Trophoblast cell (in vitro differentiated cells and primary cell): ENCODE results near the gene BACH2.
"Not testable (repeated sequence)": the region's sequence is repeated elsewhere in the genome, so short reads cannot be mapped to it uniquely, and the experiment has no call there.

Experiments used
- DNase-seq, 2 donors: peaks; one replicate each; pipeline ENCODE4 v3.0.0-alpha.2; 2016
- H2AFZ ChIP-seq: 2 replicates; pipeline ENCODE4 v1.6.1; 2013; ENCODE audit warnings: low read length, moderate library complexity, mild to moderate bottlenecking; ENCODE audit not compliant: insufficient read depth, poor library complexity
- H2AK5ac ChIP-seq: 2 replicates; pipeline ENCODE4 v1.6.1; 2013; ENCODE audit warnings: mild to moderate bottlenecking, low read length
- H2BK120ac ChIP-seq: 2 replicates; pipeline ENCODE4 v1.6.1; 2013; ENCODE audit warnings: low read length, mild to moderate bottlenecking, moderate library complexity; ENCODE audit not compliant: insufficient read depth, poor library complexity
- H2BK12ac ChIP-seq: 2 replicates; pipeline ENCODE4 v1.6.1; 2013; ENCODE audit warnings: mild to moderate bottlenecking, low read length, moderate library complexity
- H2BK5ac ChIP-seq: 2 replicates; pipeline ENCODE4 v1.6.1; 2013; ENCODE audit warnings: low read length, low read depth, moderate library complexity, mild to moderate bottlenecking; ENCODE audit not compliant: poor library complexity
- H3K14ac ChIP-seq: 2 replicates; pipeline ENCODE4 v1.6.1; 2013; ENCODE audit warnings: mild to moderate bottlenecking, low read length
- H3K18ac ChIP-seq: 2 replicates; pipeline ENCODE4 v1.6.1; 2013; ENCODE audit warnings: mild to moderate bottlenecking, low read length
- H3K23ac ChIP-seq: 2 replicates; pipeline ENCODE4 v1.6.1; 2013; ENCODE audit warnings: low read length
- H3K27ac ChIP-seq: 2 replicates; pipeline ENCODE4 v1.5.1; 2013; ENCODE audit warnings: low read depth, mild to moderate bottlenecking, inconsistent platforms, low read length, moderate library complexity
- H3K27me3 ChIP-seq: 2 replicates; pipeline ENCODE4 v1.6.1; 2013; ENCODE audit warnings: inconsistent platforms, mild to moderate bottlenecking, low read length, moderate library complexity; ENCODE audit not compliant: insufficient read depth
- H3K36me3 ChIP-seq, 2 experiments: 1 replicate in 1 of 2; 2 replicates in 1 of 2; pipeline ENCODE4 v1.6.1; 2013; ENCODE audit warnings: low read length in 2 of 2, mild to moderate bottlenecking in 2 of 2, moderate library complexity in 1 of 2; ENCODE audit not compliant: insufficient read depth in 2 of 2, control insufficient read depth in 1 of 2
- H3K4ac ChIP-seq: 2 replicates; pipeline ENCODE4 v1.6.1; 2013; ENCODE audit warnings: low read depth, mild to moderate bottlenecking, low read length, moderate library complexity
- H3K4me1 ChIP-seq, 2 experiments: 1 replicate in 1 of 2; 2 replicates in 1 of 2; pipeline ENCODE4 v1.6.1; 2013; ENCODE audit warnings: low read length in 2 of 2, mild to moderate bottlenecking in 2 of 2, moderate library complexity in 1 of 2; ENCODE audit not compliant: insufficient read depth in 2 of 2, control insufficient read depth in 1 of 2
- H3K4me2 ChIP-seq: 2 replicates; pipeline ENCODE4 v1.6.1; 2013; ENCODE audit warnings: inconsistent platforms, mild to moderate bottlenecking, low read length, moderate library complexity
- H3K4me3 ChIP-seq: 2 replicates; pipeline ENCODE4 v1.5.1; 2013; ENCODE audit warnings: mild to moderate bottlenecking, low read depth, low read length, inconsistent platforms
- H3K79me1 ChIP-seq: one replicate; pipeline ENCODE4 v1.6.1; 2013; ENCODE audit warnings: low read length
- H3K79me2 ChIP-seq: 2 replicates; pipeline ENCODE4 v1.6.1; 2013; ENCODE audit warnings: low read length, mild to moderate bottlenecking; ENCODE audit not compliant: control insufficient read depth, insufficient read depth, poor library complexity
- H3K9ac ChIP-seq: 2 replicates; pipeline ENCODE4 v1.6.1; 2013; ENCODE audit warnings: mild to moderate bottlenecking, low read length
- H3K9me3 ChIP-seq: 2 replicates; pipeline ENCODE4 v1.6.1; 2013; ENCODE audit warnings: low read depth, mild to moderate bottlenecking, control low read depth, inconsistent platforms, low read length; ENCODE audit not compliant: insufficient read depth
- H4K12ac ChIP-seq: 2 replicates; pipeline ENCODE4 v1.6.1; 2013; ENCODE audit warnings: low read depth, mild to moderate bottlenecking, low read length, moderate library complexity
- H4K8ac ChIP-seq: 2 replicates; pipeline ENCODE4 v1.6.1; 2013; ENCODE audit warnings: low read depth, mild to moderate bottlenecking, low read length, moderate library complexity
- H4K91ac ChIP-seq: one replicate; pipeline ENCODE4 v1.6.1; 2013; ENCODE audit warnings: low read depth, mild to moderate bottlenecking, low read length, moderate library complexity
- WGBS: extraction: QIAGEN DNeasy Blood & Tissue Kit; methylation state at CpG from one replicate; pipeline ENCODE4 v1.1.7; 2013; ENCODE audit warnings: missing lambda C conversion rate; ENCODE audit not compliant: insufficient read length, insufficient coverage; ENCODE audit errors: extremely low coverage; 5-methylcytosine and 5-hydroxymethylcytosine counted together

The BACH2 gene

GRCh38 chr6:90118581-90118980 is 178.1 kb downstream of the BACH2 start:
- H3K27ac ChIP-seq, result no peak overlapping the region
- H2AK5ac ChIP-seq, result no peak overlapping the region
- H3K4ac ChIP-seq, result no peak overlapping the region
- no peak overlapping the region for H3K18ac ChIP-seq
- H3K4me1 ChIP-seq, result peaks cover 0 to 3% of the 10 kb centered on the region in 2 experiments
- no peaks in the 10 kb centered on the region for H3K27me3 ChIP-seq
- no peaks in the 10 kb centered on the region for H3K36me3 ChIP-seq
- H2BK120ac ChIP-seq, result no peak overlapping the region
- H3K4me2 ChIP-seq, result no peak overlapping the region
- no peaks in the 10 kb centered on the region for H3K9me3 ChIP-seq
- no peak overlapping the region for H3K14ac ChIP-seq
- H2BK12ac ChIP-seq, result no peak overlapping the region
- no peaks in the 10 kb centered on the region for H3K79me1 ChIP-seq
- H4K91ac ChIP-seq, result no peak overlapping the region
- no peak overlapping the region for H2BK5ac ChIP-seq
- no peak overlapping the region for H2AFZ ChIP-seq
- no peak overlapping the region for H4K8ac ChIP-seq
- no CpG with 5 or more reads among the region's 2 CpGs for WGBS
- H3K79me2 ChIP-seq, result no peaks in the 10 kb centered on the region
- no peak overlapping the region for H3K9ac ChIP-seq
- H4K12ac ChIP-seq, result no peak overlapping the region
- H3K4me3 ChIP-seq, result no peak overlapping the region
- no peak overlapping the region for H3K23ac ChIP-seq
- no peak for DNase-seq

GRCh38 chr6:90118069-90118468 is 178.6 kb downstream of the BACH2 start:
- Histone ChIP-seq H4K8ac (no peak overlapping the region), H3K27me3 (no peaks in the 10 kb centered on the region), H3K9ac (no peak overlapping the region), H3K23ac (no peak overlapping the region), H3K36me3 (no peaks in the 10 kb centered on the region), H4K91ac (no peak overlapping the region), H2AK5ac (no peak overlapping the region), H3K79me2 (no peaks in the 10 kb centered on the region), H3K4me1 (peaks cover 0 to 3% of the 10 kb centered on the region in 2 experiments), H2BK5ac (no peak overlapping the region), H3K14ac (no peak overlapping the region), H3K18ac (no peak overlapping the region), H3K4me2 (no peak overlapping the region), H3K27ac (no peak overlapping the region), H3K79me1 (no peaks in the 10 kb centered on the region), H2BK120ac (no peak overlapping the region), H2BK12ac (no peak overlapping the region), H4K12ac (no peak overlapping the region), H2AFZ (no peak overlapping the region), H3K4me3 (no peak overlapping the region), H3K9me3 (no peaks in the 10 kb centered on the region), H3K4ac (no peak overlapping the region)
- WGBS, result no CpG with 5 or more reads among the region's 1 CpG
- no peak for DNase-seq

- H3K79me2 ChIP-seq, H3K18ac ChIP-seq, H2BK120ac ChIP-seq, H2BK12ac ChIP-seq, DNase-seq, H3K27ac ChIP-seq, H3K79me1 ChIP-seq, H3K14ac ChIP-seq, H3K9me3 ChIP-seq, H4K91ac ChIP-seq, H2AK5ac ChIP-seq, H3K4me2 ChIP-seq, H4K8ac ChIP-seq, H3K23ac ChIP-seq, H3K9ac ChIP-seq, H3K4ac ChIP-seq, H3K4me1 ChIP-seq, H3K27me3 ChIP-seq, H3K36me3 ChIP-seq, H2AFZ ChIP-seq, H3K4me3 ChIP-seq, H4K12ac ChIP-seq, H2BK5ac ChIP-seq: not testable (repeated sequence)
- no CpG with 5 or more reads among the region's 3 CpGs for WGBS
Observed at GRCh38 chr6:90116126-90116525, 180.5 kb downstream of the BACH2 start.

- H3K9ac ChIP-seq, result no peak overlapping the region
- H3K23ac ChIP-seq, result no peak overlapping the region
- no peak overlapping the region for H2AFZ ChIP-seq
- H3K79me2 ChIP-seq, result no peaks in the 10 kb centered on the region
- H3K14ac ChIP-seq, result no peak overlapping the region
- DNase-seq, result no peak
- H2AK5ac ChIP-seq, result no peak overlapping the region
- H3K79me1 ChIP-seq, result no peaks in the 10 kb centered on the region
- H4K91ac ChIP-seq, result no peak overlapping the region
- no peak overlapping the region for H3K4me3 ChIP-seq
- H3K27me3 ChIP-seq, result no peaks in the 10 kb centered on the region
- no peak overlapping the region for H3K27ac ChIP-seq
- H3K4me1 ChIP-seq, result peaks cover 1 to 2% of the 10 kb centered on the region in 2 experiments
- no peak overlapping the region for H4K12ac ChIP-seq
- H3K18ac ChIP-seq, result no peak overlapping the region
- no peak overlapping the region for H2BK5ac ChIP-seq
- H3K4me2 ChIP-seq, result no peak overlapping the region
- no peaks in the 10 kb centered on the region for H3K36me3 ChIP-seq
- no peak overlapping the region for H2BK12ac ChIP-seq
- no peak overlapping the region for H2BK120ac ChIP-seq
- H3K9me3 ChIP-seq, result no peaks in the 10 kb centered on the region
- H4K8ac ChIP-seq, result no peak overlapping the region
- no peak overlapping the region for H3K4ac ChIP-seq
Observed at GRCh38 chr6:90113389-90113788, 183.3 kb downstream of the BACH2 start.
